ENCODE results near the gene ELOVL1. TPM values are rescaled to one million over a fixed set of nuclear protein-coding genes. Genes with fewer than 3 reads are reported as not detected.

ELOVL1 gene
- total and polyA plus RNA-seq, 10 of the 15 experiments (the other 5 are each of a cell fraction or from before 2014, with no cell fraction given), result 58.5 to 139 (median 89.8) TPM

GRCh38 chr1:43352881-43353280 lies 14.9 kb downstream of the ELOVL1 start:
- CTCF ChIA-PET, result interaction anchor here (1.2 to 1.6 kb wide), 2 partner anchors 13 to 15 kb away, joined by 3 read pairs; partner anchors contain the start of gene ELOVL1
- no peak overlapping the region for H3K4me3 ChIP-seq

GRCh38 chr1:43352351-43352705 lies 15.5 kb downstream of the ELOVL1 start:
- CTCF ChIA-PET, result no interaction called here
- Histone ChIP-seq H4K20me1 (ENCODE audit: control insufficient read depth, insufficient read depth) (no peaks in the 10 kb centered on the region), H3K27ac (ENCODE audit: control insufficient read depth, insufficient read depth) (no peak overlapping the region), H3K4me1 (ENCODE audit: control insufficient read depth, insufficient read depth, low read length) (no peaks in the 10 kb centered on the region), H3K4me2 (ENCODE audit: control insufficient read depth, insufficient read depth) (no peak overlapping the region), H2AFZ (ENCODE audit: control insufficient read depth, low read depth, low read length) (no peak overlapping the region), H3K9ac (ENCODE audit: control insufficient read depth, insufficient read depth, low read length) (no peak overlapping the region), H3K9me3 (replicated peaks; ENCODE audit: control insufficient read depth, insufficient read depth, low read length) (no peaks in the 10 kb centered on the region), H3K79me2 (ENCODE audit: control insufficient read depth, insufficient read depth, low read length) (no peaks in the 10 kb centered on the region), H3K4me3 (no peak overlapping the region), H3K27me3 (replicated peaks in 1 of 2; ENCODE audit: control insufficient read depth in 2 of 2, insufficient read depth in 2 of 2, low read length in 1 of 2) (no peaks in the 10 kb centered on the region), H3K36me3 (ENCODE audit: control insufficient read depth in 2 of 2, insufficient read depth in 2 of 2, low read length in 1 of 2) (no peaks in the 10 kb centered on the region)
- POLR2A ChIA-PET, result no interaction called here
- WGBS (ENCODE audit: insufficient coverage, insufficient replicate concordance, low lambda C conversion rate, missing lambda C conversion rate), result 89% methylated on average over 2 of the region's 2 CpGs
- TF ChIP-seq CBFB (IDR thresholded peaks at IDR 0.05; ENCODE audit: low read depth), result no peak
- TF ChIP-seq ETV6 (conservative IDR thresholded peaks at IDR 0.05 in 1 of 2, IDR thresholded peaks at IDR 0.05 in 1 of 2; ENCODE audit: borderline replicate concordance in 1 of 2, low read depth in 1 of 2), result no peak
- SMC1A ChIA-PET (ENCODE audit: uncharacterized antibody, unreplicated experiment), result interaction anchor here (2.4 kb wide), 1 partner anchor 113 kb away, joined by 11 read pairs; no protein-coding TSS in a partner anchor
- ATAC-seq (no peak), DNase-seq (ENCODE audit: low read depth, low spot score) (no peak), FAIRE-seq (no peak)
- no TSS peak for BruUV-seq (replicated peaks)
- in situ Hi-C loops (cut with MboI) (no loop called here), intact Hi-C loops (cut with micrococcal nuclease; ENCODE audit: unreplicated experiment) (no loop called here)
- RAD21 ChIA-PET (ENCODE audit: unreplicated experiment), result no interaction called here

More at GRCh38 chr1:43352881-43353280, 14.9 kb downstream of the ELOVL1 start:
- H2AFZ ChIP-seq (ENCODE audit: control insufficient read depth, low read depth, low read length), result no peak overlapping the region
- WGBS (ENCODE audit: insufficient coverage, insufficient replicate concordance, low lambda C conversion rate, missing lambda C conversion rate), result 70% methylated on average over 3 of the region's 3 CpGs
- FAIRE-seq (no peak), ATAC-seq (no peak), DNase-seq (ENCODE audit: low read depth, low spot score) (no peak)
- H3K4me1 ChIP-seq (ENCODE audit: control insufficient read depth, insufficient read depth, low read length), result no peaks in the 10 kb centered on the region
- no peak for TF ChIP-seq MYB (IDR thresholded peaks at IDR 0.05; ENCODE audit: borderline replicate concordance, low read depth, low read length)
- no peak for TF ChIP-seq SP1 (IDR thresholded peaks at IDR 0.05; ENCODE audit: low read depth, low read length)
- no peak for TF ChIP-seq NFIC (IDR thresholded peaks at IDR 0.05; ENCODE audit: low read depth, low read length)
- TF ChIP-seq SPI1 (IDR thresholded peaks at IDR 0.05; ENCODE audit: borderline replicate concordance, insufficient read depth, low read depth, low read length), result no peak
- no peaks in the 10 kb centered on the region for H3K9me3 ChIP-seq (replicated peaks; ENCODE audit: control insufficient read depth, insufficient read depth, low read length)
- ChIA-PET RAD21 (ENCODE audit: unreplicated experiment) (interaction anchor here (2.2 kb wide), 1 partner anchor 114 kb away, joined by 6 read pairs; no protein-coding TSS in a partner anchor), SMC1A (ENCODE audit: uncharacterized antibody, unreplicated experiment) (interaction anchor here (2.4 kb wide), 1 partner anchor 113 kb away, joined by 11 read pairs; no protein-coding TSS in a partner anchor), POLR2A (no interaction called here)
- H3K27ac ChIP-seq (ENCODE audit: control insufficient read depth, insufficient read depth), result no peak overlapping the region
- no peaks in the 10 kb centered on the region for H3K36me3 ChIP-seq (ENCODE audit: control insufficient read depth in 2 of 2, insufficient read depth in 2 of 2, low read length in 1 of 2)
- in situ Hi-C loops (cut with MboI), result no loop called here
- no peaks in the 10 kb centered on the region for H4K20me1 ChIP-seq (ENCODE audit: control insufficient read depth, insufficient read depth)
- H3K9ac ChIP-seq (ENCODE audit: control insufficient read depth, insufficient read depth, low read length), result no peak overlapping the region
- no peak overlapping the region for H3K4me2 ChIP-seq (ENCODE audit: control insufficient read depth, insufficient read depth)
- H3K27me3 ChIP-seq (replicated peaks in 1 of 2; ENCODE audit: control insufficient read depth in 2 of 2, insufficient read depth in 2 of 2, low read length in 1 of 2), result no peaks in the 10 kb centered on the region
- BruUV-seq (replicated peaks), result no TSS peak
- intact Hi-C loops (cut with micrococcal nuclease; ENCODE audit: unreplicated experiment), result no loop called here
- H3K79me2 ChIP-seq (ENCODE audit: control insufficient read depth, insufficient read depth, low read length), result peaks cover 1% of the 10 kb centered on the region; the same call in 1 of the 2 replicates
